ENCODE data around the gene SELENBP1.
"Not testable (repeated sequence)": the region's sequence is repeated elsewhere in the genome, so short reads cannot be mapped to it uniquely, and the experiment has no call there.

Gene SELENBP1

GRCh38 chr1:151372058-151372934 lies at the start of gene SELENBP1:
Gene SELENBP1 (minus strand): TSS chr1:151372705. CDS start chr1:151372641, 64 bp downstream.
- peak in 1 of 2 experiments; percentile 23 for DNase-seq

- no peak for DNase-seq
Measured at GRCh38 chr1:151419819-151420218, 47.3 kb upstream of the SELENBP1 start.

GRCh38 chr1:151418081-151418480 lies 45.6 kb upstream of the SELENBP1 start:
- no peak for DNase-seq

GRCh38 chr1:151416231-151416630 lies 43.7 kb upstream of the SELENBP1 start:
- DNase-seq, result no peak

GRCh38 chr1:151411884-151412283 lies 39.4 kb upstream of the SELENBP1 start:
- no peak for DNase-seq

- no peak for DNase-seq
Measured at GRCh38 chr1:151408891-151409290, 36.4 kb upstream of the SELENBP1 start.

- no peak for DNase-seq
Measured at GRCh38 chr1:151407304-151407703, 34.8 kb upstream of the SELENBP1 start.

- no peak for DNase-seq
Measured at GRCh38 chr1:151406176-151406575, 33.7 kb upstream of the SELENBP1 start.

GRCh38 chr1:151405187-151405951 lies 32.9 kb upstream of the SELENBP1 start:
- no peak for DNase-seq

- no peak for DNase-seq
Measured at GRCh38 chr1:151403612-151404011, 31.1 kb upstream of the SELENBP1 start.

- DNase-seq, result no peak
Measured at GRCh38 chr1:151402764-151403163, 30.3 kb upstream of the SELENBP1 start.

GRCh38 chr1:151401860-151402259 lies 29.4 kb upstream of the SELENBP1 start:
- DNase-seq, result no peak

GRCh38 chr1:151401125-151401788 lies 28.8 kb upstream of the SELENBP1 start:
- no peak for DNase-seq

- DNase-seq, result peak; percentile 98
Measured at GRCh38 chr1:151399324-151400171, 27.0 kb upstream of the SELENBP1 start, which contains the start of gene PSMB4. Gene PSMB4 (plus strand): TSS chr1:151399573. CDS start chr1:151399588, 15 bp downstream.

- not testable (repeated sequence) for DNase-seq
Measured at GRCh38 chr1:151396265-151396664, 23.8 kb upstream of the SELENBP1 start.

- DNase-seq, result no peak
Measured at GRCh38 chr1:151393583-151393982, 21.1 kb upstream of the SELENBP1 start.

GRCh38 chr1:151391079-151391563 lies 18.6 kb upstream of the SELENBP1 start:
- DNase-seq, result no peak

- DNase-seq, result not testable (repeated sequence)
Measured at GRCh38 chr1:151390221-151391078, 17.9 kb upstream of the SELENBP1 start.

GRCh38 chr1:151386002-151386401 lies 13.5 kb upstream of the SELENBP1 start:
- no peak for DNase-seq

- no peak for DNase-seq
Measured at GRCh38 chr1:151384584-151384983, 12.1 kb upstream of the SELENBP1 start.
